GM19452 (cell line): ENCODE measurements around the gene ITGB1BP1.
"Not testable (repeated sequence)": the region's sequence is repeated elsewhere in the genome, so short reads cannot be mapped to it uniquely, and the experiment has no call there.

Source experiments
- ATAC-seq: cut with Tn5 transposase; IDR thresholded peaks from one replicate; pipeline ENCODE4 v1.9.1; 2021; ENCODE audit not compliant: unreplicated experiment

The ITGB1BP1 gene

DNA sequence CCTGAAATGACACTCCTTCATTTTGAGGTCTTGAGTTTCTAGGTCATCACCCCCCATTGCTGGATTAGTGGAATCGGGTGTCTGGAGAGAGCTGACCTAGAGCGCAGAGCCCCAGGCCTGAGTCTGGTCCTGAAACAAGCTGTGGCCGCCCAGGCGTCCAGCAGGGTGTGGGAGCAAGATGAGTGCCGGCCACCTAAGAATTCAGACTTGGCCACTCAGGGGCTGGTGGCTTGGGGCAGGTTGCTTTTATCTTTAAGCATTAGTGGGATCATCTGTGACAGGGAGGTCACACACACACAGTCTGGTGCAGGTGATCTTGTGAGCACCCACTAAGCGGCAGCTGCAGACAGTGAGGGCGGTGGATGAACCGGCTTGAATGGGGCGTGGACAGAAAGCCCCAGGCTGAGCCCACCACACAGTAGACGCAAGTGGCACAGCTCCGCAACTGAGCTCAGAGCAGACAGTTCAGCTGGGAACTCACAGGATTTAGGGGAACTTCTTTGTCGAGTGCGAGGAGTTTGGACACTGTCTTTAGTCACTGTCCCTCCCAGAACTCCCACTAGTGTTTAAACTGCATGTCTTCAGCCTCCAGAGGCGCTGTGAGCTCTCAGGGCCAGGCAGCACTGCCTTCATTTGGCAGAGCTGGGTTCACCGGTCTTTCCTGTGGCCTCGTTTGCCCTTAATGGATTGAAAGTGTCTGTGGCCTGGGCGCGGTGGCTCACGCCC, 21.5 kb downstream of the ITGB1BP1 start:
- ATAC-seq = no peak

GRCh38 chr2:9401059-9401547, 22.2 kb downstream of the ITGB1BP1 start:
- ATAC-seq = no peak

DNA sequence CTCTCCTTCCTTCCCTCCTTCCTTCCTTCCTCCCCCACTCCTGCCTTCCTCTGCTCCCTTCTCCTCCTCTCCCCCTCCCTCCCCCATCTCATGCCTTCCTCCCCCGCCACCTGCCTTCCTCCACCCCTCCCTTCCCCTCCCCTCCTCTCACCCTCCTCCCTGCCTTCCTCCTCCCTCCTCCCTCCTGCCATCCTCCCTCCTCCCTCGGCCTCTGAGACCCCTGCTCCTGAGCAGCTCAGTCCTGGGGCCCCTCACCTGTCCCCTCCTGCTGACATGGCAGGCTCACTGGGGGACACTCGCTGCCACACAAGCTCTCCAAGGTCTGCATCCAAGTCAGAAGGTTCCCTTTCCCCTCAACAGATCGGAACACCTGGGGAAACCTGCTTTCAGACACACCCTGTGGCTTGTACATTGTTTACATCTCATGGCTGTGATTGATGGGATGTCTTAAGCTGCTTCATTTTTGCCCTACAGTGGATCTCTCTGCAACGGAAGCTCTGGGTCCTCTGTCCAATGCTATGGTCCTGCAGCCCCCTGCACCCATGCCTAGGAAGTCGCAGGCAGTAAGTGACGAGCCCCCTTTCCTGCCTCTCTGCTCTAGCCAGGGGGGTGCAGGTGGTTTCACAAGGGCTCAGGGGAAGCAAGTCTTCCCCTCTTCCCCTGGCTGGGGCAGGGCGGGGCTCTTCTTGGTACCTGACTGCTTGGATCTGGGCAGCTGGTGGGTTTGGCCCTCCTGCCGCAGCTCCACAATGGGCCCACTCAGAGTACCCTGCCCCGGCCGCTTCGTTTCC, 22.9 kb downstream of the ITGB1BP1 start:
- no peak for ATAC-seq

- ATAC-seq = no peak
These were observed 24.2 kb downstream of the ITGB1BP1 start for GRCh38 chr2:9398881-9399780.

GRCh38 chr2:9398251-9398650, 25.1 kb downstream of the ITGB1BP1 start:
- ATAC-seq = not testable (repeated sequence)

- no peak for ATAC-seq
These were observed 26.1 kb downstream of the ITGB1BP1 start for GRCh38 chr2:9397201-9397600.

- ATAC-seq = no peak
These were observed 28.5 kb downstream of the ITGB1BP1 start for GRCh38 chr2:9394816-9395215.

- ATAC-seq = no peak
These were observed 30.2 kb downstream of the ITGB1BP1 start for GRCh38 chr2:9392898-9393765.

GRCh38 chr2:9391961-9392720, 31.2 kb downstream of the ITGB1BP1 start:
- no peak for ATAC-seq

DNA sequence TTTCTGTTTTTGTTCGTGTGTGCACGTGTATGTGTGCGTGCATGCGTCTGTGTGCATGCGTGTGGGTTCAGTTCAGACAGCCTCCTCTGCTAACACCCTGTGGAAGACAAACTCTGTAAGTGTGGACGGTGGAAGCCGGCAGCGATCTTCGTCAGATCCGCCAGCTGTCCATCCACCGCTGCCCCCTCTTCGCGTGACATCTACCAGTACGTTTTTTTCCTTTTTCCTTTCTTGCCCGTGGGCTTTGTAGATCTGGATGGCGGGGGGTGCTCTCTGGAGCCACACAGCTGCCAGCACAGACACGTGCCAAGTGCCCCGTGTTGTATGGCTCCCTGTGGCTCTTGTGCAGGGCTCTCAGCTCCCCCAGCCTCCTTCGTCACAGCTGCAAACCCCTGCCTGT, 32.3 kb downstream of the ITGB1BP1 start:
- no peak for ATAC-seq

DNA sequence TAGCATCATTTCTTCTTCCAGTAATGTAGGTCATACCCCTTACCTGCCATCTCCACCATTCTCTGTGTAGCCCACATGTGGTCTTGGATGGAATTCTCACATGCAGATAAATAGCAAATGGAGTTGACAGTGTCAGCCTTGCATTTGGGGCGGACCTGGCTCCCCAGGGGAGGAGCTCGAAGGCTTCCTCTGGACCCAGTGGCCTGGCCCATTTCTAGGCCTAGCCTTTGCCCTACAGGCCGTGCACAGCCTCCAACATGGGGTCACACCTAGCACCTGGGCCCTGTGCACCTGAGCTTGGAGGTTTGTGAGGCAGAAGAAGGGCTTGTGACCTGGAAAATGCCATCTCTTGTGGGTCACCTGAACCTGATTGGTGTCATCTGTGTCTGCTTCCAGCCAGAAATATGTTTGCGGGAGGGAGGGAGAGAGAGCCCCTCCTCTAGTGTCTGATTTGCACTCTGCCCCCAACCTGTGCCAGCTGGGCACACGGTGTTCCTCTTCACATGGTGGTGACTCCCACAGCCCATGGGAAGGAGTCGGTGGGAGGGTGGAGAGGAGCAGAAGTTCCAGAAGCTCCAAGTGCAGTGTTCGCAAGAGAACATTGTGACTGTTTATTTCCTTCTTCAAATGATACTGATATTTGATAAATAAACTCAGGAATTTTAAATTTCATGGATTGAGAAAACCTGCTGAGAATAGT, 33.0 kb downstream of the ITGB1BP1 start:
- no peak for ATAC-seq

DNA sequence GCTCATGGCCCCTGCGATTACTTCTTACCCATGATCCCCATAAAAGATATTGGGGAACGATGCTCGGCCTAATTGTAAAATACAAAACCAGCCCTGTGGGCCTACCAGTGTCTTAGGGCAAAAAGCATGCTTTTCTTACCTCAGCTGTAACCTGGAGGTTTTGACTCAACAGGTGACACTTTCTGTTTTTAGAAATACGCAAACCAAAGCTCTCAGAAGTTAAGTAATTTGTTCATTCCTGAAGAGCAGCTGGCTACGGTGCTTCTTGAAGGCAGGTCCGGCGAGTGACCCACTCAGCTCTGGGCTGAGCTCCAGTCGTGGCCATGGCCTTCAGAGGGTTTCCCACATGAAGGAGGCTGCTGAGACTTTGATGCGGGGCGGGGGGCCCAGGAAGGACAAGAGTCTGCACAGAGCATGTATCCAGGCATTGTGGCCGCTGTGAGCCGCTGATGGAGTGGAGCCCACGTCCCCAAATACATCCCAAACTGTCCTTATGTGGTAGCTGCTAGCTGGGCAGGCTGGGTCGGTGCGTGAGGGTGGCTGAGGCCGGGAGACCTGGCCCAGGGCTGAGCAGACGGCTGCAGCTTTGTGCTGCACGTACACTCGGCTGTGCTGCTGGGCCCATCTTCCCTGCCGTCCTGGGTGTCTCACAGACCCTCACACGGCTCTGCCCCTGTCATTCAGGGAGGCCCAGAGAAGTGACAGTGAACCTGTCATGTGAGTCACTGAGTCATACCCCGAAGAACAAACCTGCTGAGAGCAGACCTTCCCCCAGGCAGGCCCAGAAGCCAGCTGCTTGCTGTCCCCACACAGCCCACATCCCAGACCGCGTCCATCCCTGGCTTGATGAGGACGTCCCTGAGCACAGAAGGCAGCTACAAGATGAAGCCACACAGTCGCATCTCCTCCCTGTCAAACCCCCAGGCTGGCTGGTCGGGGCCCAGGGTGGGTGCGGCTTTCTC, 34.1 kb downstream of the ITGB1BP1 start:
- no peak for ATAC-seq

DNA sequence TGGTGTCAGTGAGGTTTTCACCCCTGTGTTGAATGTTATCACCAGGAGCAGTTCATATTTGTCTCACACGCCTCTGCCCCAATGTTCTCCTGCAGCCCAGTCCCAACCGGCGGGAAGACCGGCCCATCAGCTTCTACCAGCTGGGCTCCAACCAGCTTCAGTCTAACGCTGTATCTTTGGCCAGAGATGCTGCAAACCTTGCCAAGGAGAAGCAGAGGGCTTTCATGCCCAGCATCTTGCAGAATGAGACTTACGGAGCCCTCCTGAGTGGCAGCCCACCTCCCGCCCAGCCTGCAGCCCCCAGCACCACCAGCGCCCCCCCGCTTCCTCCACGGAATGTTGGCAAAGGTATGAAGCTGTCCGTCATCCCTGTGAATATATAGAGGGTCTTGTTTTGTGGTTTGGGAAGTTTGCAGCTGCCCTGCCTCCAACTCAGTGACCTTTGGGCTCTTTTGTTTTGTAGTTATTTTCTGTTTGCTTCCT, 35.1 kb downstream of the ITGB1BP1 start:
- no peak for ATAC-seq

GRCh38 chr2:9385841-9386240, 37.5 kb downstream of the ITGB1BP1 start:
- no peak for ATAC-seq

- no peak for ATAC-seq
These were observed 38.8 kb downstream of the ITGB1BP1 start for GRCh38 chr2:9384521-9384920.

DNA sequence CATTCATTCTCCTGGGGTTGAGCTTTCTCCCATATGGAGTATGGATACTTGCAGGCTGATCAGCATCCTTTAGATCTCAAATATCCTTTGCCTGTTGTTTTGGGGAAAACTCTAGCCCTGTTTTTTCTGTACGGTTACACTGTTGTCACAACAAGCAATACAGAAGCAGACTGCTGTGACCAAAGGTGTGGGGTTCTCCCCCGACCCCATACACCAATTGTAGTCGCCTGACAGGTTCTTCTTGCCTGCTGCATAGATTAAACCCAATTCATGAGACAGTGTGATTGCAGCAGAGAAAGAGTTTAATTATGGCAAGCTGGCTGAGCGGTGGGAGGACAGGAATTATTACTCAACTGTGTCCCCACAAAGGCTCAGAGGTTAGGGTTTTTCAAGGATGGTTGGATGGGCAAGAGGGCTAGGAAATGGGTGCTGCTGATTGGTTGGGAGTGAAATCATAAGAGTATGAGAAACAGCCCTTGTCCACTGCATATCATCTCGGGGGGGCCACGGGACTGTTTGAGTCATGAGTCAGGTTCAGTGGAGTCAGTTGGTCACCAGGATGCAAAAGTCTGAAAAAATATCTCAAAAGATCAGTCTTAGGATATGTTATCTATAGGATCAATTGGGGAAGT, 40.6 kb downstream of the ITGB1BP1 start:
- no peak for ATAC-seq
